Transverse colon (tissue), 4 donors: Measurements from ENCODE around the gene PLEKHH2. TPM values are rescaled to one million over a fixed set of nuclear protein-coding genes. Genes with fewer than 3 reads are reported as not detected.

Experiments
- DNase-seq: peaks from one replicate; pipeline ENCODE4 v3.0.0-alpha.2; 2019
- H3K27ac ChIP-seq, 4 donors: fragments of 200-600 bp; sonication (generic); 2 replicates each; pipeline ENCODE4 v1.5.1; 2016 to 2018; ENCODE audit warnings: inconsistent platforms in 4 of 4
- H3K27me3 ChIP-seq: fragments of 200-600 bp; sonication (generic); 2 replicates; pipeline ENCODE4 v1.5.1; 2017; ENCODE audit warnings: inconsistent platforms
- H3K36me3 ChIP-seq, 4 donors: fragments of 200-600 bp; sonication (generic); 2 replicates each; pipeline ENCODE4 v1.5.1; 2017 to 2019; ENCODE audit warnings: inconsistent platforms in 4 of 4
- H3K4me1 ChIP-seq, 4 donors: fragments of 200-600 bp; sonication (generic); 2 replicates each; pipeline ENCODE4 v1.5.1; 2017 to 2020; ENCODE audit warnings: inconsistent platforms in 4 of 4
- H3K4me3 ChIP-seq, 4 donors: fragments of 200-600 bp; sonication (generic); 1 replicate in 1 of 4; 2 replicates in 3 of 4; pipeline versions ENCODE4 v1.5.1 to v1.6.1; 2017 to 2019; ENCODE audit warnings: inconsistent platforms in 4 of 4
- H3K9me3 ChIP-seq, 2 donors: fragments of 200-600 bp; sonication (generic); 2 replicates each; pipeline ENCODE4 v1.5.1; 2017 to 2019; ENCODE audit warnings: inconsistent platforms in 2 of 2
- EP300 ChIP-seq: sonication (generic); formaldehyde crosslinking; IDR thresholded peaks from one replicate; pipeline ENCODE4 v1.6.1; 2017; ENCODE audit warnings: antibody characterized with exemption, low read depth
- POLR2A ChIP-seq: fragments of 450-650 bp; IDR thresholded peaks from one replicate; pipeline ENCODE4 v1.6.1; 2016; ENCODE audit warnings: antibody characterized with exemption, mild to moderate bottlenecking, moderate library complexity
- POLR2AphosphoS5 ChIP-seq, 3 donors: sonication (generic); formaldehyde crosslinking; IDR thresholded peaks; one replicate each; pipeline ENCODE4 v1.6.1; 2016; ENCODE audit warnings: antibody characterized with exemption in 3 of 3
- WGBS, 2 donors: methylation state at CpG; one replicate each; pipeline ENCODE4 v1.1.5; 2018; ENCODE audit warnings: low coverage in 1 of 2; 5-methylcytosine and 5-hydroxymethylcytosine counted together
- in situ Hi-C, 4 donors: fragments of 200-750 bp; cut with MboI; loops; one replicate each; pipeline versions ENCODE4 v1.15.0 to v1.15.1; 2017; ENCODE audit warnings: low sequenced_read_pairs in 3 of 4, low pct_ligation_motif_present in 1 of 4, low pct_unique_long_range_greater_than_20kb in 1 of 4
- intact Hi-C: fragments of 100-400 bp; cut with DNase I; formaldehyde crosslinking; loops from one replicate; pipeline ENCODE4 v1.15.1; 2023; ENCODE audit warnings: low total_unique reads
- total RNA-seq, 4 donors: library from RNA; depleted of rRNA; stranded (reverse); fragments of >200 nt; gene quantifications; one replicate each; pipeline ENCODE4 v1.1.0, GENCODE V29; 2016
- TF ChIP-seq, protein P1 (sequence below), 5 experiments: fragments of 200-600 bp in 3 of 5; fragments of 450-650 bp in 2 of 5; sonication (generic) in 3 of 5; IDR thresholded peaks; 1 replicate in 2 of 5; 2 replicates in 3 of 5; pipeline ENCODE4 v1.5.1; 2016 to 2017; ENCODE audit warnings: antibody characterized with exemption in 5 of 5, inconsistent platforms in 3 of 5, mild to moderate bottlenecking in 2 of 5, moderate library complexity in 1 of 5

PLEKHH2 gene
- total RNA-seq, 4 donors from 2014 or later = 7.2 to 32.4 (median 12.3) TPM

DNA sequence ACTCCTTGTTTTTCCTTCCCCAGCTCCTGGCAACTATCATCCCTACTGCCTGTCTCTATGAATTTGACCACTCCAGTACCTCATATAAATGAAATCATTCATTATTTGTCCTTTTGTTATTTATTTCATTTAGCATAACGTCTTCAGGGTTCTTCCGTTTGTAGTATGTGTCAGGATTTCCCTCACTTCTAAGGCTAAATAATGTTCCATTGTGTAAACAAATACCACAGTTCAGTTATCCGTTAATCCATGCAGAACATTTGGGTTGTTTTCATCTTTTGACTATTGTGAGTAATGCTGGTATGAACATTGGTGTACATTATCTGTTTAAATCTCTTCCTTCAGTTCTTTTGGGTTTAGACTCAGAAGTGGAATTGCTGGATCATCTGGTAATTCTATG lies 155.6 kb downstream of the PLEKHH2 start:
- DNase-seq = no peak
- Histone ChIP-seq H3K27ac (no peak overlapping the region), H3K9me3 (no peaks in the 10 kb centered on the region), H3K4me3 (no peak overlapping the region), H3K36me3 (no peaks in the 10 kb centered on the region), H3K4me1 (peaks cover 0 to 4% (median 0%) of the 10 kb centered on the region in 4 donors), H3K27me3 (no peaks in the 10 kb centered on the region)
- intact Hi-C loops (no loop called here), in situ Hi-C loops (no loop called here)
- TF ChIP-seq, protein P1, sequence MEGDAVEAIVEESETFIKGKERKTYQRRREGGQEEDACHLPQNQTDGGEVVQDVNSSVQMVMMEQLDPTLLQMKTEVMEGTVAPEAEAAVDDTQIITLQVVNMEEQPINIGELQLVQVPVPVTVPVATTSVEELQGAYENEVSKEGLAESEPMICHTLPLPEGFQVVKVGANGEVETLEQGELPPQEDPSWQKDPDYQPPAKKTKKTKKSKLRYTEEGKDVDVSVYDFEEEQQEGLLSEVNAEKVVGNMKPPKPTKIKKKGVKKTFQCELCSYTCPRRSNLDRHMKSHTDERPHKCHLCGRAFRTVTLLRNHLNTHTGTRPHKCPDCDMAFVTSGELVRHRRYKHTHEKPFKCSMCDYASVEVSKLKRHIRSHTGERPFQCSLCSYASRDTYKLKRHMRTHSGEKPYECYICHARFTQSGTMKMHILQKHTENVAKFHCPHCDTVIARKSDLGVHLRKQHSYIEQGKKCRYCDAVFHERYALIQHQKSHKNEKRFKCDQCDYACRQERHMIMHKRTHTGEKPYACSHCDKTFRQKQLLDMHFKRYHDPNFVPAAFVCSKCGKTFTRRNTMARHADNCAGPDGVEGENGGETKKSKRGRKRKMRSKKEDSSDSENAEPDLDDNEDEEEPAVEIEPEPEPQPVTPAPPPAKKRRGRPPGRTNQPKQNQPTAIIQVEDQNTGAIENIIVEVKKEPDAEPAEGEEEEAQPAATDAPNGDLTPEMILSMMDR (IDR thresholded peaks at IDR 0.05) = no peak
- TF ChIP-seq POLR2AphosphoS5 (IDR thresholded peaks at IDR 0.05) (no peak), EP300 (no peak), POLR2A (no peak)
- WGBS, 2 donors = 77 to 78% methylated on average over 3 of the region's 3 CpGs

DNA sequence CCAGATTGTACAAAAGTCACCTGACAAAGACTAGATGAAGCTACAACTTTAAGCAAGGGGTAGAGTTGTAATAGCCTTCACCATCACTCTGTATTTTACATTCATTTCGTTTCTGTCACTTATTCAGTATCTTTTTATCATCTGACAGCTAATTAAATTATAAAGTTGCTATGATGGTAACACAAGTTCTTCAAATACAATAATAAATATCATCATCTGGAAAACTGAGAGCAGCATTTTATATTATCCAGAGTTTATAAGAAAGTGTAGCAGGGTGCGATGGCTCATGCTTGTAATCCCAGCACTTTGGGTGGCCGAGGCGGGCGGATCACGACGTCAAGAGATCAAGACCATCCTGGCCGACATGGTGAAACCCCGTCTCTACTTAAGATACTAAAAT lies 157.9 kb downstream of the PLEKHH2 start:
- TF ChIP-seq, protein P1 (IDR thresholded peaks at IDR 0.05) = no peak
- TF ChIP-seq POLR2AphosphoS5 (IDR thresholded peaks at IDR 0.05) (no peak), POLR2A (no peak), EP300 (no peak)
- H3K27ac ChIP-seq = no peak overlapping the region
- peaks cover 0 to 4% (median 0%) of the 10 kb centered on the region in 4 donors for H3K4me1 ChIP-seq
- 93 to 94% methylated on average over 6 to 9 of the region's 9 CpGs for WGBS, 2 donors
- H3K9me3 ChIP-seq = no peaks in the 10 kb centered on the region
- intact Hi-C loops = no loop called here
- no peak overlapping the region for H3K4me3 ChIP-seq
- H3K27me3 ChIP-seq = no peaks in the 10 kb centered on the region
- no peak for DNase-seq
- H3K36me3 ChIP-seq = no peaks in the 10 kb centered on the region
- in situ Hi-C loops = no loop called here

DNA sequence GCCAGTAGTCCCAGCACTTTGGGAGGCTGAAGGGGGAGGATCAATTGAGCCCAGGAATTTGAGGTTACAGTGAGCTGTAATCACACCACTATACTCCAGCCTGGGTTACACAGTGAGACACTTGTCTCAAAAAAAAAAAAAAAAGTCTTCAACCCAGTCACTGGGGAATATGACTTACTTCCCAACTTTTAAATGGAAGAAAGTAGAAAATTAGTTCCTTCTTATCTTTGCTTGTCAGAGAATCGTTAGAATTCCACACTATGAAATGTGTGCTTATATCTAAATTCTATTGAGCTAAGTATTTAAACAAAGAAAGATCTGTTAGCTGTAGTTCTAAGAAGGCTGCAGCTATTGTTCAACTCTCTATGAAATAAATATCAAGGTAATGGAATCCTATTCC lies 159.1 kb downstream of the PLEKHH2 start:
- 64 to 70% methylated on average over 1 of the region's 1 CpG for WGBS, 2 donors
- in situ Hi-C loops (no loop called here), intact Hi-C loops (no loop called here)
- Histone ChIP-seq H3K27me3 (no peaks in the 10 kb centered on the region), H3K27ac (no peak overlapping the region), H3K9me3 (no peaks in the 10 kb centered on the region), H3K36me3 (no peaks in the 10 kb centered on the region), H3K4me3 (no peak overlapping the region), H3K4me1 (no peaks in the 10 kb centered on the region)
- TF ChIP-seq EP300 (no peak), POLR2A (no peak), POLR2AphosphoS5 (IDR thresholded peaks at IDR 0.05) (no peak)
- TF ChIP-seq, protein P1 (IDR thresholded peaks at IDR 0.05) = no peak
- DNase-seq = no peak

DNA sequence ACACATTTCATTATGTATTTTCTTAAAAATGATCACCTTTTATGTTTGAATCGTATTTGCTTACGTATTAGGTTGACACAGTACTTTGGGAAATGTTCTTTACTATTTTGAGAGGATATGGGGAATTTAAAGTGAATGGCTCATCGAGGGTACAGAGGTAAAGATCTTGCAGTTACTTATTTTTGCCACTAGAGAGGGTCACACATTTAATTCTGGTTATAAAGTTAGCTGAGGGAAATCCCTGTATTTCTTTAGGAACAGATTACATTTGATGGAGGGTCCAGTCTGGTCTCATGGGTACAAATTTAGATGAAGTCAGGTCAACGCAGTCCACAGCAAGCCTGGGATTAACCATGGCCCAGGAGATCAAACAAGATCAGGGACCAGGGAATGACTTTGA lies 161.2 kb downstream of the PLEKHH2 start:
- H3K36me3 ChIP-seq = no peaks in the 10 kb centered on the region
- 62 to 82% methylated on average over 3 to 4 of the region's 4 CpGs for WGBS, 2 donors
- no peak for DNase-seq
- no peak overlapping the region for H3K4me3 ChIP-seq
- intact Hi-C loops (no loop called here), in situ Hi-C loops (no loop called here)
- H3K4me1 ChIP-seq = no peaks in the 10 kb centered on the region
- H3K27me3 ChIP-seq = no peaks in the 10 kb centered on the region
- TF ChIP-seq, protein P1 (IDR thresholded peaks at IDR 0.05) = peak in 4 of 5 experiments; percentile 12 to 39 (median 22)
- no peak for TF ChIP-seq EP300
- no peak overlapping the region for H3K27ac ChIP-seq
- no peaks in the 10 kb centered on the region for H3K9me3 ChIP-seq
